ENCODE results near the gene ICE2.

GRCh38 chr15:60483042-60483441, 4.1 kb upstream of the ICE2 start:
- TF ChIP-seq CEBPB (IDR thresholded peaks at IDR 0.05) (no peak), MAX (IDR thresholded peaks at IDR 0.05) (no peak), EP300 (IDR thresholded peaks at IDR 0.05; ENCODE audit: borderline replicate concordance) (no peak), YY1 (IDR thresholded peaks at IDR 0.05; ENCODE audit: low read depth) (no peak), TAF1 (IDR thresholded peaks at IDR 0.05; ENCODE audit: low read depth) (no peak), NFIC (IDR thresholded peaks at IDR 0.05) (no peak), TCF12 (IDR thresholded peaks at IDR 0.05; ENCODE audit: low read depth) (no peak), CREB1 (IDR thresholded peaks at IDR 0.05; ENCODE audit: low read depth) (no peak), RAD21 (IDR thresholded peaks at IDR 0.05; ENCODE audit: low read depth) (no peak), TEAD4 (IDR thresholded peaks at IDR 0.05) (no peak)

Data from Ishikawa (cell line).